ENCODE results near the gene CHRM1. TPM values are rescaled to one million over a fixed set of nuclear protein-coding genes. Genes with fewer than 3 reads are reported as not detected.

The CHRM1 gene
- total RNA-seq, 4 donors from 2014 or later, result not detected

DNA sequence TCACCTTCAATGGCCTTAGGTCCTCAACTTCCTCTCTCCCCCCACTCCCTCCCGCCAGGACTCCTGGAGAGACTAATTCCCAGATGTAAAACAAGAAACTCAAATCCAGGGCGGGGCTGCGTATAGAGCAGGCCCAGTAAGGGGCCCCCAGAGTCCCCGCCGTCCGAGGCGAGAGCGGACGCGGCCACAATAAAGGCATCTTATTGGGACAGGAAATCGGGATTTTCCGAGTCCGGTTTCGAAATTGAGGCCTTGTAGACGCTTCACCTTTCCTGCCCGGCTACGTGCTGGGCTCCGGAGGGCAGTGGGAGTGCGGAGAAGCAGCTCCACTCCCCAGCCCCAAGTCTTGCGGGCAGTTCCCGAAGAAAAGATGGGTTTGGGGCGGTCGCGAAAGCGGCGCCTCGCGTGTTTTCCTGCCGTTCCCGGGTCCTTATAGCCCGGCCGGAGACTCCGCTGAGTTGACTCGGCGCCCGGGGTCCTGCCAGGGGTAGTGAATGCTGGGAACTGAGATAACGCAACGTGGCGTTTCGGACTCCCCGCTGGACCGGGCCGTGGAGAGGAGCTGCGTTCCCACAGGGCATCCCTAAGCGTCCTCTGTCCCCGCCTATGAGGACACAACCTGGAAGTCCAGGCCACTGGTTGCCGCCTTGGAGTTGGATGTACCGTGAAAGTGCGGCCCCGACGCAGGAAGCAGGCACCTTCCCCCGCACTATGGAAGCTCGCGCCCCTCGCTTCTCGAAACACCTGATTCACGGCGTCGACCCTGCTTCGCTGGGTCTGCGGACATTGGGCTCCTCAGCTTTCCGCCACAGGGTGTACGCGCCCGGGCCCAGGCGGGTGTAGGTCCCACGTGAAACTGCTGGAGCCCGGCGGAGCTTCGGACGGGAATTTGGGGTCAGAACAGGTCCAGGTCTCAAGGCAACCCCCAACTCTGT is 4.8 kb upstream of the CHRM1 start:
- H3K36me3 ChIP-seq, result no peaks in the 10 kb centered on the region
- peaks cover 8 to 33% of the 10 kb centered on the region in 2 donors for H3K4me1 ChIP-seq
- H3K27ac ChIP-seq, result no peak overlapping the region
- no peaks in the 10 kb centered on the region for H3K9me3 ChIP-seq
- H3K4me3 ChIP-seq (replicated peaks in 1 of 3), result peak overlapping the region in 1 of 3 donors; percentile 1
- TF ChIP-seq, protein P1, sequence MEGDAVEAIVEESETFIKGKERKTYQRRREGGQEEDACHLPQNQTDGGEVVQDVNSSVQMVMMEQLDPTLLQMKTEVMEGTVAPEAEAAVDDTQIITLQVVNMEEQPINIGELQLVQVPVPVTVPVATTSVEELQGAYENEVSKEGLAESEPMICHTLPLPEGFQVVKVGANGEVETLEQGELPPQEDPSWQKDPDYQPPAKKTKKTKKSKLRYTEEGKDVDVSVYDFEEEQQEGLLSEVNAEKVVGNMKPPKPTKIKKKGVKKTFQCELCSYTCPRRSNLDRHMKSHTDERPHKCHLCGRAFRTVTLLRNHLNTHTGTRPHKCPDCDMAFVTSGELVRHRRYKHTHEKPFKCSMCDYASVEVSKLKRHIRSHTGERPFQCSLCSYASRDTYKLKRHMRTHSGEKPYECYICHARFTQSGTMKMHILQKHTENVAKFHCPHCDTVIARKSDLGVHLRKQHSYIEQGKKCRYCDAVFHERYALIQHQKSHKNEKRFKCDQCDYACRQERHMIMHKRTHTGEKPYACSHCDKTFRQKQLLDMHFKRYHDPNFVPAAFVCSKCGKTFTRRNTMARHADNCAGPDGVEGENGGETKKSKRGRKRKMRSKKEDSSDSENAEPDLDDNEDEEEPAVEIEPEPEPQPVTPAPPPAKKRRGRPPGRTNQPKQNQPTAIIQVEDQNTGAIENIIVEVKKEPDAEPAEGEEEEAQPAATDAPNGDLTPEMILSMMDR (IDR thresholded peaks at IDR 0.05), result no peak
- TF ChIP-seq POLR2A (IDR thresholded peaks at IDR 0.05), result no peak
- peaks cover 19% of the 10 kb centered on the region for H3K27me3 ChIP-seq
- no peak for DNase-seq
- WGBS, 2 donors, result 17 to 19% methylated on average over 43 to 63 of the region's 71 CpGs
- intact Hi-C loops (cut with DNase I), result no loop called here

DNA sequence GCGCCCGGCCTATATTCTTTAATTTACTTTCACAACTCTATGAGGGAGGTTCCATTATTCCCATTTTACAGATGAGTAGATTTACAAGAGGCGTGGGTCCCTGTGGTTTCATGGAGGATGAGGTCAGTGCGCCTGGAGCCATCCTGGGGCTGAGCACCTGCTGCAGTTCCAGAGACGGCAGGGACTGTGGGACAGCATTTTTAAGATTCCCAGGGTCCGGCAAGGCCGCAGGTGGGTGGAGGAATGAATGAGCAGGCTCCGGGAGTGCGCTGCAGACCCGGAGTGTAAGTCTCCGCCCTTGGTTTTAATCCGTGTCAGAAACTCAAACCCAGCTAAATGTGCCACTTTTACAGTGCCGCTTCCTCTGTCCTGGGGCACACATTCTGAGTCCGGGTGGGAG is 4.1 kb upstream of the CHRM1 start:
- Histone ChIP-seq H3K4me3 (replicated peaks in 1 of 3) (no peak overlapping the region), H3K36me3 (no peaks in the 10 kb centered on the region), H3K27ac (no peak overlapping the region), H3K9me3 (no peaks in the 10 kb centered on the region), H3K4me1 (peaks cover 8 to 34% of the 10 kb centered on the region in 2 donors), H3K27me3 (peaks cover 19% of the 10 kb centered on the region)
- no peak for TF ChIP-seq POLR2A (IDR thresholded peaks at IDR 0.05)
- TF ChIP-seq, protein P1 (IDR thresholded peaks at IDR 0.05), result no peak
- intact Hi-C loops (cut with DNase I), result no loop called here
- WGBS, 2 donors, result 43 to 52% methylated on average over 14 of the region's 14 CpGs
- DNase-seq, result no peak

DNA sequence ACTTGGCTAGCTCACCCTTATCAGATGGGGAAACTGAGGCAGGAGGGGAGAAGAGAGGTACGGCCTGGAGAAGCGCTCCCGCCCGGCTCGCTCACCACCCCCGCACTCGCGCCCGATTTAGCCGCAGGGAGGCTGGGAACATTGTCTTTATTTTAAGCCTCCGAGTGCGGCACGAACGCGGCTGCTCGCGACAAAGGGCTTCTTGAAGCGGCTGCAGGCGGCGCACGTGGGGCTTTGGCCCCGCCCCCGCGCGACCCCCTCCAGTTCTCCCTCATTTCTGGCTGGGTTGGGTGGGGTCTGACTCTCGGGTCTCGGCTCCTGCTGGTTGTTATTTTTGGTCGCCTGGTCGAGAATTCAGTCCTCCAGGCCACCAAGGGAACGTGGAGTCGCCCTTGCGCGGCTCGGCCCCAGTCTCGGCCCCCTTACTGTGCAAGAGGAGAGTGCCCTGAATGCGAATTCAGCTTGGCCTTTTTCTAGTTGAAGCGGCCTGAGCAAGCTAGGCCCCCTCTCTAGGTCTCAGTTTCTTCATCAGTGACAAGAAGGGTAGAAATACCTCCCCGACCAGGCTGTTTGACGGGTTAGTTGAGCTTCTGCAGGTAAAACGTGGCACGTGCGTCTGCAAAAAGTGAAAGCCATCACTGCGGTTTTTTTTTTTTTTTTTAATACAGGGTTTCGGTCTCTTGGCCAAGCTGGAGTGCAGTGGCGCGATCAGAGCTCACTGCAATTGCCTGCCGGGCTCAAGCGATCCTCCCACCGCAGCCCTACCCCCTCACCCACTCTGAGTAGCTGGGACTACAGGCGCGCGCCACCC is 2.6 kb upstream of the CHRM1 start:
- Histone ChIP-seq H3K36me3 (no peaks in the 10 kb centered on the region), H3K9me3 (no peaks in the 10 kb centered on the region), H3K4me3 (replicated peaks in 1 of 3) (peak overlapping the region in 1 of 3 donors; percentile 3), H3K27me3 (peaks cover 19% of the 10 kb centered on the region), H3K4me1 (peaks cover 8 to 34% of the 10 kb centered on the region in 2 donors), H3K27ac (no peak overlapping the region)
- DNase-seq, result peak; percentile 39 to 42
- WGBS, 2 donors, result 3 to 6% methylated on average over 38 to 47 of the region's 52 CpGs
- intact Hi-C loops (cut with DNase I), result no loop called here
- TF ChIP-seq, protein P1 (IDR thresholded peaks at IDR 0.05), result no peak
- no peak for TF ChIP-seq POLR2A (IDR thresholded peaks at IDR 0.05)

GRCh38 chr11:62922653-62923431 is 1.7 kb upstream of the CHRM1 start:
- no peak for TF ChIP-seq POLR2A (IDR thresholded peaks at IDR 0.05)
- TF ChIP-seq, protein P1 (IDR thresholded peaks at IDR 0.05), result peak in 2 of 6 experiments; percentile 11 to 19
- 38 to 54% methylated on average over 14 to 18 of the region's 24 CpGs for WGBS, 2 donors
- Histone ChIP-seq H3K9me3 (no peaks in the 10 kb centered on the region), H3K27ac (no peak overlapping the region), H3K27me3 (peaks cover 19% of the 10 kb centered on the region), H3K4me3 (replicated peaks in 1 of 3) (no peak overlapping the region), H3K4me1 (peaks cover 8 to 34% of the 10 kb centered on the region in 2 donors), H3K36me3 (no peaks in the 10 kb centered on the region)
- intact Hi-C loops (cut with DNase I), result no loop called here
- DNase-seq, result no peak

All from thyroid gland (tissue), 4 donors.